ENCODE results near the gene BAIAP2. TPM values are rescaled to one million over a fixed set of nuclear protein-coding genes. Genes with fewer than 3 reads are reported as not detected.
"Not testable (repeated sequence)": the region's sequence is repeated elsewhere in the genome, so short reads cannot be mapped to it uniquely, and the experiment has no call there.

BAIAP2 gene
- total RNA-seq, 2 donors from 2014 or later, result 20.8 to 22.7 TPM

GRCh38 chr17:80999536-81000333 lies 35.2 kb upstream of the BAIAP2 start:
- intact Hi-C loops (cut with DNase I, micrococcal nuclease), result no loop called here
- no peak for ATAC-seq
- no peak for DNase-seq

DNA sequence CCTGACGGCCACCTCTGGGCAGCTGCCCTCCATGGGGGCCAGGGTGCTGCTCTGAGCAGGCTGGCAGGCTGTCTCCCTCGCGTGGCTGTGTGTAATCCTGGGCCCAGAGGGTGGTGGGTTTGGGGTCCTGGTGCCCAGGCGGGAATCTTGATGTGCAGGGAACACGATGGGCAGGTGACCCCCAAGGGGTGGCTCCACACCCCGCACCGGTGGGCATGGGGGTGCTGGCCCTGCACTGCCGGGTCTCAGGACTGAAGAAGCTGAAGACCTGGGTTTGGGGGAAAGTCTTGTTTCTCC lies 34.7 kb upstream of the BAIAP2 start:
- DNase-seq (no peak), ATAC-seq (no peak)
- intact Hi-C loops (cut with DNase I, micrococcal nuclease), result no loop called here

DNA sequence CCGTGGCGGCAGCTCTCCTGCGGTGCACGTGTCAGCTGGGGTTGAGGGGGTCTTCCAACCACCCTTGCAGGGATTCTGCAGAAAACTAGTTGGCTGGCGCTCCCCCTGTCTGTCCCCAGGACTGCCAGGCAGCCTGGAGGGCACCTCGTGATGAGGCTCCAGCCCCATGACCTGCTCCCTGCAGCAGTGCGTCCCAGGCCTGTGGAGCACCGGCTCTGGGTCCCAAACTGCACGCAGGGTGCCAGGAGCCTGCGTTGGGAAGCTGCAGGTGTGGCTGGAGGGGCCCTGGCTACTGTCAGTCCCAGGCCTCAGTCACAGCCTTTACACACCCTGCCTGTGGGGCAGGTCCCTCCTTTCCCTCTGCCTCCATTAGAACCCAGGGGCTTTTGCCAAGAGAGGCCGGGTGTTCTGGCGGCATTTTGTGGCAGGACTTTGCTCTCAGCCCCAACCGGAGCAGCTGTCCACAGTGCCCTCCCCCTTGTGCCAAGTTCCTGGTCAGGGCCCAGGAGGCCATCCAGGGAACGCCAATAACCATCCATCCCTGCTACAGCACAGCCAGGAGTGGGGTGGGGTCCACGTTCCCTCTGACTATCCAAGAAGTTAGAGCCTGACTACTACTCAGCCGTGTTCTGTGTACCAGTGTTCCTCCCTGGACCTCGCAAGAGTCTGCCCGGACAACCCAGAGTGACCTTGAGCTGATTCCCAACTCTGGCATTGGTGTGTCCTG lies 34.2 kb upstream of the BAIAP2 start:
- intact Hi-C loops (cut with DNase I, micrococcal nuclease), result no loop called here
- ATAC-seq, result peak; percentile 63
- peak; percentile 79 to 87 for DNase-seq

- ATAC-seq, result no peak
- DNase-seq, result no peak
- intact Hi-C loops (cut with DNase I, micrococcal nuclease), result no loop called here
Measured at GRCh38 chr17:81002013-81002384, 33.0 kb upstream of the BAIAP2 start.

DNA sequence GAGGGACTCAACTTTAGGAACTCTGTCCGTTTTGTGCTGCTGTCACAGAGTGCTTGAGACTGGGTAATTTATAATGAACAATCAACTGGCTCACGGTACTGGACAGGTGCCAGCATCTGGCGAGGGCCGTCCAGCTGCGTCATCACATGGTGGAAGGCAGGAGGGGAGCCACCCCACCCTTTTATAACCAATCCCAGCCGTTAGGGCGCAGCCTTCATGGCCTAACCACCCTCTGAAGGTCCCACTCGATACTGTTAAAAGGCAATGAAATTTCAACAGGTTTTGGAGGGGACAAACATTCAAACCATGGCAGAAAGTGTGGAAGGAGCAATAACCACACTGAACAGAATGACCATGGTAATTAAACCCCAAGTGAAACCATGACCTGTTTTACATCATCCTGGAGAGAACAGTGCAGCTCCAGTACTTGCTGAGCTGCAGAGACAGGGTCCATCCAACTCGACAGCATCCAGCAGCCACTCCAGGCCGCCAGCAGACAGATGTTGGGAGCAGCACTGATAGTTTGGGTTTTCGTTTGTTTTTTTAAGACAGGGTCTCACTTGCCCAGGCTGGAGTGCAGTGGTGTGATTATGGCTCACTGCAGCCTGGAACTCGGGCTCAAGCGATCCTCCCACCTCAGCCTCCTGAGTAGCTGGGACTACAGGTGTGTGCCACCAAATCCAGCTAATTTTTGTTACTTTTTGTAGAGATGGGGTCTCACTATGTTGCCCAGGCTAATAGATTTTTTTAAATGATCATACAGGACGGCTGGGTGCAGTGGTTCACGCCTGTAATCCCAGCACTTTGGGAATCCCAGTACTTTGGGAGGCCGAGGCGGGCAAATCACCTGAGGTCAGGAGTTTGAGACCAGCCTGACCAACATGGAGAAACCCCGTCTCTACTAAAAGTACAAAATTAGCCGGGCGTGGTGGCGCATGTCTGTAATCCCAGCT lies 32.3 kb upstream of the BAIAP2 start:
- ATAC-seq, result peak; percentile 64
- intact Hi-C loops (cut with DNase I, micrococcal nuclease), result no loop called here

DNA sequence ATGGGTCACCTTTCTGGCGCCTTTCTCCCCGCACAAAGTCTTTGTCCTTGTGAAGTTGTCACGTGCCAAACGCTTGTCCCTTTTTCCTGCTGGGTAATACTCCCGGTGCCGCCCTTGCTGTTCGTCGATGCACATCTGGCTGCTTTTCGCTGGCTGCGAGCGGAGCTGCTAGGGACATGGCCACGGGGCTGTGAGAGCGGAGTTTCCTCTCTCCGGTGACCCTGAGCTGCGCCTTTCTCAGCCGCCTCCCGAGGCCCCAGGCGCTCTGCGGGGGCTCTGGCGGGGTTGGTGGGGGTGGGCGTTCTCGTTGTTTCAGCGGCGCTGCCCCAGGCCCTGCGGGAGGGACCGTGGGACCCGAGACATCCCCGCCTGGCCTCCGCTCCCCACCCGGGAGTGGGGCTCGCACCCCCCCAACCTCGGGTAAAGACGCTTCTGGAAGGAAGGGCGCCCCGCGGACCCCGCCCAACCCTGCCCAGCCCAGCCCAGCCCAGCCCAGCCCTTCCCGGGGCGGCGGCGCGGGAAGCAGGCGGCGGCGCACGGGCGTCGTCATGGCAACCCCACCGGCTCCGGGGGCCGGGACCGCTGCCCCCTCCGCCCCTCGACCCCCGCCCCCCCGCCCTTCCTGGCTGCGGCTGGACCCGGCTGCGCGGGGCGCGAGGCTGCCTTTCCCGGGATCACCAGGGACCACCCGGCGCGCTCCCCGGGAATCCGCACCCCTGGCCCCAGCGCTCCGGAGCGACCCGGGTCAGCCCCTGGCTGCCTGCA lies 31.1 kb upstream of the BAIAP2 start:
- intact Hi-C loops (cut with DNase I, micrococcal nuclease), result no loop called here
- DNase-seq (peak in 1 of 2 donors; percentile 68), ATAC-seq (peak; percentile 37)

More for the DNA sequence above, 32.3 kb upstream of the BAIAP2 start:
- peak; percentile 90 to 91 for DNase-seq

DNA sequence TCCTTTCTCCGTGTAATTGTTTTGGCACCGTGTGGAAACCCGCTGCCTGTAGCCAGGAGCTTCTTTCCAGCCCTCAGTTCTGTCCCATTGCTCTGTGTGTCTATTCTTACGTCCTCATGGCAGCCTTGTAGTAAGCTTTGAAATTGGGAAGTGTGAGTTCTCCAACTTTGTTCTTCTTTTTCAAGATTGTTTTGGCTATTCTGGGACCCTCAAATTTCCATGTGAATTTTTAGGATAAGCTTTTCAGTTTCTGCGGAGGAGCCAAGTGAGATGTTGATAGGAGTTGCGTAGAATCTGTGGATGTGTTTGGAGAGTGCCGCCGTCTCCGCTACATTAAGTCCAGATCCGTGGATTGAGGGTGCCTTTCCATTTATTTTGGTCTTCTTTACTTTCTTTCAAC lies 28.1 kb upstream of the BAIAP2 start:
- intact Hi-C loops (cut with DNase I, micrococcal nuclease), result no loop called here
- ATAC-seq, result no peak
- DNase-seq, result no peak

DNA sequence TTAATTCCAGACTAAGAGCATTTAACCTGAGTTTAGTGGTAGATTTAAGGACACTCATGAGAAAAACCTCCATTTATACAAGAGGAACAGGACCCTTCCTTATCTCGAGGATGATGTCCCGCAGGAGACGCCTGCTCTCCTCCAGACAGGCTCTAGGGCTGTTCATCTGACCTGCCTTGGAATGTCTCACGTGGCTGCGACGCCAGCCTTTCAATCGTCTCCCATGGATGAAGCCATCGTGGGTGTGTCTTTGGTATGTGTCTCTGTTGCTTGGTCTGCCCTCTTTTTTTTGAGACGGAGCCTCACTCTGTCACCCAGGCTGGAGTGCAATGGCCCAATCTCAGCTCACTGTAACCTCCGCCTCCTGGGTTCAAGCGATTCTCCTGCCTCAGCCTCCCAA lies 26.8 kb upstream of the BAIAP2 start:
- no peak for DNase-seq
- no peak for ATAC-seq
- intact Hi-C loops (cut with DNase I, micrococcal nuclease), result no loop called here

GRCh38 chr17:81009136-81009535 lies 25.8 kb upstream of the BAIAP2 start:
- no peak for ATAC-seq
- DNase-seq, result no peak
- intact Hi-C loops (cut with DNase I, micrococcal nuclease), result no loop called here

- DNase-seq (no peak), ATAC-seq (no peak)
- intact Hi-C loops (cut with DNase I, micrococcal nuclease), result no loop called here
Measured at GRCh38 chr17:81010935-81011334, 24.0 kb upstream of the BAIAP2 start.

DNA sequence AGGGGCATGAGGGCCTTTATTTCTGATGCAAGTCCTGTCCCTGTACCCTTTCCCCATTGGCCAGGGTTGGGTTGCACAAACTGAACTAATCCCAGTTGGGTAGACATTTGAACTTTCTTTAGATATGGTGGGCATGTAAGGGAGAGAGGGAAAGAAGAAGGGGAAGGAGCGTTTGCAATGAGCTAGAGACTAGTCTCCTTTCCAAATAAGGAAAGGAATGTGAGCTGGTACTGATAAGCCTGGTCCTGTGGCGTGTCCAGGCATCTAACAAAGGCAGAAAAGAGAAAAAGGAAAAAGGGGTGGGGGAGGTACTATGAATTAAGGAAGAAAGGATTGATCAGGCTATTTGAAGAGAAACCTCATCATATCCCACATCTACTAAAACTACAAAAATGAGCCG lies 23.0 kb upstream of the BAIAP2 start:
- intact Hi-C loops (cut with DNase I, micrococcal nuclease), result no loop called here
- ATAC-seq (no peak), DNase-seq (no peak)

GRCh38 chr17:81012574-81013447 lies 22.1 kb upstream of the BAIAP2 start:
- no peak for DNase-seq
- intact Hi-C loops (cut with DNase I, micrococcal nuclease), result no loop called here
- peak; percentile 25 for ATAC-seq

- intact Hi-C loops (cut with DNase I, micrococcal nuclease), result no loop called here
- DNase-seq (no peak), ATAC-seq (no peak)
Measured at GRCh38 chr17:81013642-81014041, 21.3 kb upstream of the BAIAP2 start.

DNA sequence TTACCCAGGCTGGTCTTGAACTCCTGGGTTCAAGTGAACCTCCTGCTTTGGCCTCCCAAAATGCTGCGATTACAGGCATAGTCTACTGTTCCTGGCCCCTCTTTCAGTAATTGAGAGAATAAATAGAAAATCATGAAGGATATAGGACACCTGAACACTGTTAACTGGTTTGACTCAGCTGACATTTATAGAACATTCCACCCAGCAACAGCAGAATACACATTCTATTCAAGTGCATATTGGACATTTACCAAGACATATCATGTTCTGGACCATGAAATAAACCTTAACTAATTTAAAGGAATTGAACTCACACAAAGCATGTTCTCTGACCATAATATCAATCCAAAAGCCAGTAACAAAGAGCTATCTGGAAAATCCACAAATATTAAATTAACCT lies 19.8 kb upstream of the BAIAP2 start:
- no peak for ATAC-seq
- intact Hi-C loops (cut with DNase I, micrococcal nuclease), result no loop called here
- DNase-seq, result no peak

DNA sequence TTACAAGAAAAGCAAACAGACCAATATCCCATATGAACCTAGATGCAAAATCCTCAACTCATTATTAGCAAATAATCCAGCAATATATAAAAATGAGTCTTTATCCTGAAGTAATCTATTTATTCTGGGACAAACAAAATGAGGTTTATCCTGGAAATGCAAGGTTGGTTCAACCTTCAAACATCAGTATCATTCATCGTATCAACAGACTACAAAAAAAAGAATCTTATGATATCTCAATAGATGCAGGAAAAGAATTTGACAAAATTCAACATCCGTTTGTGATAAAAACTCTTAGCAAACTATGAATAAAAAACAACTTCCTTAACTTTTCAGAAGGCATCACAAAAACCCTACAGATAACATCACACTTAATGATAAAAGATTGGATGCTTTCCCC lies 18.4 kb upstream of the BAIAP2 start:
- intact Hi-C loops (cut with DNase I, micrococcal nuclease), result no loop called here
- no peak for ATAC-seq

DNA sequence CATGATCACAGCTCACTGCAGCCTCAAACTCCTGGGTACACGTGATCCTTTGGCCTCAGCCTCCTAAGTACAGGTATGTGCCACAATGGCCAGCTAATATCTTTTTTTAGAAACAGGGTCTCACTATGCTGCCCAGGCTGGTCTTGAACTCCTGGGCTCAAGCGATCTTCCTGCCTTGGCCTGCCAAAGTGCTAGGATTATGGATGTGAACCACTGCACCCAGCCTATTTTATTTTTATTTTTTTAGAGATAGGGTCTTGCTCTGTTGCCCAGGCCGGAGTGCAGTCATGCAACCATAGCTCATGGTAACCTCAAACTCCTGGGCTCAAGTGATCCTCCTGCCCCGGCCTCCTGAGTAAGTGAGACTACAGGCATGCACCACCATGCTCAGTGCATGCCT lies 17.6 kb upstream of the BAIAP2 start:
- intact Hi-C loops (cut with DNase I, micrococcal nuclease); DNase-seq; ATAC-seq: not testable (repeated sequence)

More for the DNA sequence above, 18.4 kb upstream of the BAIAP2 start:
- DNase-seq, result no peak

DNA sequence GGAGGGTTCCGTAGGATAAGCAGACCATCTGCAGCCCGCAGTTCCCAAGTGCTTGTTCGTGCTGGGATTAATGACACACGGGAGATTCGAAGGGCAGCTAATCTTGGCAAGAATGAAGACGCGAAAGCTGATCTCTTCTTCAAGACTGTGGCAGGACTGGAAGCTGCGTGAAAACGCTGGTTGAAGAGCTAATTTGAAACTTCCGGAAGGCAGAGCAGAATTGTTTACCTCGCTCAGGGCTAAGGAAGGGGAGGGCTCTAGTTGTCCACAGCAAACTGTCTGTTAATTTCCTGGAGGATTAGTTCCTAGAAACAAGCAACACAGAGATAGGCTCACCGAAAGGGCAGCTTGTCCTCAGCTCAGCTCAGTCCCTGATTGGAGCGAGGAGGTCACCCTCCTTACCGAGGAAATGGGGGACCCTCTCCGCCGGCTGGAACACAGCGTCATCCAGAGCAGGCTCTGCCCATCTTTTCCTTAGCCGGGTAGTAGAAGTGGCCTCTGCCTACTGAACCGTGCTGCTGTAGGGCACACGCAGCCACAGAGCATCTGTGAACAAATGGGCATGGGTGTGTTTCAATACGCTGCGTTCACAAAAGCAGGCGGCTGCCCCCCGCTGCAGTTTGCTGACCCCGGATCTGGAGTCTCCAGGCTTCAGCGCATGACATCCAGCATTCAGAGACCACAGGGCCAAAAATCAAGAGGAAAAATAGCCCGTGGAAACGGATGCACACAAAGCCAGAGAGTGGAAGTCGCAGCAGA lies 16.7 kb upstream of the BAIAP2 start:
- ATAC-seq, result peak; percentile 74
- peak in 1 of 2 donors; percentile 47 for DNase-seq
- intact Hi-C loops (cut with DNase I, micrococcal nuclease), result no loop called here

Data from left colon (tissue), 2 donors.